ENCODE measurements around the gene FTSJ3.

DNA sequence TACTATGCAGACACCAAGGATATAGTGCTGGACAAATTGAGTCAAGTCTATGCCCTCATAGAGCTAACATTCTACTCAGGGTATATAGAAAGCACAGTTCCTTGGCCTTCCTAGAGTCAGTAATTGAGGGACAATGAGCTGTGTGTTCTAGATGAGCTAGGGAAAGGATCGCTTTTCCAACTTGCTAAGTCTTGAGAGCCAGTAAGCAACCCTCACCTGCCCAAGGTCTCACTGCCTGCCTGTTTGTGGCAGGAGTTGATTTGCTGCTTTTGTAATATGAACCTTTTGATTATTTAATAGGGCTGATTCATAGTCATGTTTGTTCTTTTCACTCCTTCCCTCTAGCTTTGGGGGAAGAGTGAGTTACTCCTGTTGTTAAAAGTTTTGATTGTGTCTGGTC lies 47.0 kb downstream of the FTSJ3 start:
- TF ChIP-seq GATA3 (IDR thresholded peaks at IDR 0.05; ENCODE audit: low read depth, low read length) = no peak
- no peak for TF ChIP-seq GATA2 (IDR thresholded peaks at IDR 0.05; ENCODE audit: low read depth, low read length)
